ENCODE measurements around the gene PHF21A.

DNA sequence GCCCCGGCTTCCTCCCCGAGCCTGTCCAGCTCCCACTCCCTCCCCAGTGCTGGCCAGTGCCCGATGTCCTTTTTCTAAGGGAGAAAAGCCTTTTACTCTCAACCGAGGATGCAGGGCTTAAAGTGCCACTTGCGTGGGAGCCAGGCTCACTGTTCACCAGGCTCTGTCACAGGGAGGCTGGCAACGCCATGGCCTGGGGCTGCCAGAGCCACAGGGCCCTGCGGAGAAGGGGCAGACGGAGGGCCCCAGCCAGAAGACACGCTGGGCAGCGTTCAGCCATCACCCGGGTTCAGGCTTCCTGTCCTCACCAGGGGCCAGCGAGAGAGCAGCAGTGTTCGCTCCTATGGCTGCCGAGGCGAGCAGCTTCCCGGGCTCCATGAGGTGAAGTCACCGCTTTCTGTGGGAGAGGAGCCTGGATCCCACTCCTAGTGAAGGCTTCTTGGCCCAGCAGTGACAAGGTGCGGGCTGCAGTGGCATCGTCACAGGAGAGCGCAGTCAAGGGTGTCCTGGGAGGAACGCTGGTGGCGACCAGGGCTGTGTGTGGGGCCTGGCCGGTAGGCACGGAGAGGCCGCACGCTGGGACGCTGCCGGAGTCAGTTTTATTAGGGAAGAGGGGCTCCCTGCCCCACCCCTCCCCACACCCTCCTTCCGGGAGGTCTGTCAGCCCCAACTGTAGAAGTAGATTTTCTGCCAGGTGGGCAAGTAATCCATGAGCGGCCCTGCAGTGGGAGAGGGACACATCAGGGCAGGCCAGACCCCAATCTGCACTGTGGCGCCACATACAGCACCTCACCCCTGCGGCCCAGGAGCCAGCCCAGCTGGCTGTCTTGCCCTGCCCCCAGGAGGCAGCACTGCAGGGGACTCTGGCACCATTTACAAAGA, 211.4 kb downstream of the PHF21A start:
- TF ChIP-seq, protein P1, sequence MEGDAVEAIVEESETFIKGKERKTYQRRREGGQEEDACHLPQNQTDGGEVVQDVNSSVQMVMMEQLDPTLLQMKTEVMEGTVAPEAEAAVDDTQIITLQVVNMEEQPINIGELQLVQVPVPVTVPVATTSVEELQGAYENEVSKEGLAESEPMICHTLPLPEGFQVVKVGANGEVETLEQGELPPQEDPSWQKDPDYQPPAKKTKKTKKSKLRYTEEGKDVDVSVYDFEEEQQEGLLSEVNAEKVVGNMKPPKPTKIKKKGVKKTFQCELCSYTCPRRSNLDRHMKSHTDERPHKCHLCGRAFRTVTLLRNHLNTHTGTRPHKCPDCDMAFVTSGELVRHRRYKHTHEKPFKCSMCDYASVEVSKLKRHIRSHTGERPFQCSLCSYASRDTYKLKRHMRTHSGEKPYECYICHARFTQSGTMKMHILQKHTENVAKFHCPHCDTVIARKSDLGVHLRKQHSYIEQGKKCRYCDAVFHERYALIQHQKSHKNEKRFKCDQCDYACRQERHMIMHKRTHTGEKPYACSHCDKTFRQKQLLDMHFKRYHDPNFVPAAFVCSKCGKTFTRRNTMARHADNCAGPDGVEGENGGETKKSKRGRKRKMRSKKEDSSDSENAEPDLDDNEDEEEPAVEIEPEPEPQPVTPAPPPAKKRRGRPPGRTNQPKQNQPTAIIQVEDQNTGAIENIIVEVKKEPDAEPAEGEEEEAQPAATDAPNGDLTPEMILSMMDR (IDR thresholded peaks at IDR 0.05): no peak
- TF ChIP-seq POLR2A (IDR thresholded peaks at IDR 0.05): no peak
